SK-N-SH (cell line): Measurements from ENCODE around the gene TGM2.

Experiments
- CTCF ChIP-seq: fragments of 200-600 bp; sonication (generic); IDR thresholded peaks from 2 replicates; pipeline ENCODE4 v1.6.1; 2017; ENCODE audit warnings: antibody characterized with exemption, mild to moderate bottlenecking, moderate library complexity
- RAD21 ChIP-seq: IDR thresholded peaks from 2 replicates; pipeline ENCODE4 v1.6.1; 2012; ENCODE audit warnings: mild to moderate bottlenecking, low read length
- USF2 ChIP-seq: fragments of 150-350 bp; IDR thresholded peaks from 2 replicates; pipeline ENCODE4 v1.6.1; 2017; ENCODE audit warnings: antibody characterized with exemption, low read length, low read depth, borderline replicate concordance

DNA sequence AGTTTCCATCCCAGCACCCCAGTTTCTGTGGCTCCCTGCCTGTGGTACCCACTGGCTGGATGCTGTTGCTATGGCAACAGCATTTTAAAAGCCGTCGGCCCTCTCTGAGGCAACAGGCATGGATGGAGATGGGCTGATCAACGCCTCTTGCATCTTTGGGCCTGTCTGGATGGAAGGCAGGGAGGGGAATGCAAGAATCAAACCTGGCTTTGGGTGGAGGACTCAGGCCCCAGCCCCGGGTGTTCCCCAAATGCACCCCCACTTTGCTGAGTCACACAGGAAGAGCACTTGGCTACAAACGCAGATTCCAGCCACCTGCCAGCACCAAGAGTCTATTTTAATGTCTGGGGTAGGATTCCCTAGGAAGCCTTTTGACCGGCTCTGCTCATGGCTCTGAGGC is 45.7 kb upstream of the TGM2 start:
- no peak for TF ChIP-seq CTCF
- TF ChIP-seq USF2: no peak
- TF ChIP-seq RAD21: no peak
